ENCODE results near the gene FMNL2.

DNA sequence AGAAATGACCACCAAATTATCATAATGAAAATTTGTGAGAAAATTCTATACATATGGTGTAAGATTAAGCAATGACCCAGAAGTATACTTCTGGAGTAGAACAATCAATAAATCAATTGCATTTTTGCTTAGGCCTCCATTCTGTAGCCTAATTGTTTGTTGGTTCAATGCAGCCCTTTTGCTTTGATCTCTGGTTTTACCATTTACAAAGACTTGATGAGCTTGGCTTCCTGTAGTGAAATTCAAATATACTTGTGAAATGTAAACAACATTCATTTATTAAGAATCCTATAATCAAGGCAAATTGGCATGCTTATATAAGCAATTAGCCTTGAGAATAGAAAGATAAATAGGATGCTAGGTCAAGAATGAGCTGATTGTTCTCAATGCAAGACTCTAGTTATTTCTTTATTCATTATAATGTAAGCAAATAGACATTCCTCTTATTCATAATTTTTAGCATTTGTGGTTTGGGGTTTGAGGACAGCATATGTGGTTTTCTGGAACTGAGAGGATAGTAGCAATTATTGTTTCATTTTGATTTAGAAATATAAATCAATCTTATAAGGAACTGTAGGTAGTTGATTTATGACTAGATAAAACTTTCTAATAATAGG, 9.7 kb downstream of the FMNL2 start:
- TF ChIP-seq CTCF (IDR thresholded peaks at IDR 0.05) (no peak), POLR2A (IDR thresholded peaks at IDR 0.05; ENCODE audit: low read depth) (no peak)

Data from esophagus muscularis mucosa (tissue), 3 donors.